ENCODE results near the gene MBTPS1. TPM values are rescaled to one million over a fixed set of nuclear protein-coding genes. Genes with fewer than 3 reads are reported as not detected.

MBTPS1 gene
- total RNA-seq, 1 donor from 2014 or later = 63.4 TPM

DNA sequence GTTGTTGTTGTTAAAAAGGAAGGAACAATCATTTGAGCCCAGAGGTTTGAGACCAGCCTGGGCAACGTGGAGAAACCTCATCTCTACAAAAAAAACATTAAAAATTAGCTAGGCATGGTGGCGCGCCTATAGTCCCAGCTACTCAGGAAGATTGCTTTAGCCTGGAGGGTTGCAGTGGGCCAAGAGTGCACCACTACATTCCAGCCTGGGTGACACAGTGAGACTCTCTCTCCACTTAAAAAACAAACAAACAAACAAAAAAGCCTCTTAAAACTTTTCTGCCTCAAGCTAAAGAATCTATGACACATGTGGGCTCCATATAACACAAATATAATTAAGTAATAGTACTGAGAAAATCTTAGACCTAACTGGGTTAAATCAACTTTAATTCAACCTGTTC, 12.5 kb downstream of the MBTPS1 start:
- FAIRE-seq = no peak
- no peak for TF ChIP-seq CTCF (IDR thresholded peaks at IDR 0.05; ENCODE audit: insufficient read depth, low read length, severe bottlenecking)
- H3K36me3 ChIP-seq (ENCODE audit: control insufficient read depth, insufficient read depth, low read length) = peaks cover 4% of the 10 kb centered on the region

GRCh38 chr16:84103678-84104077, 13.1 kb downstream of the MBTPS1 start:
- DNase-seq (ENCODE audit: low read depth) = peak; percentile 68
- H3K27me3 ChIP-seq (ENCODE audit: control insufficient read depth, insufficient read depth, low read length) = no peaks in the 10 kb centered on the region
- no peak for TF ChIP-seq CTCF (IDR thresholded peaks at IDR 0.05; ENCODE audit: insufficient read depth, low read length, severe bottlenecking)
- FAIRE-seq = no peak
- no peak overlapping the region for H3K4me3 ChIP-seq (ENCODE audit: low read depth, low read length)
- H3K36me3 ChIP-seq (ENCODE audit: control insufficient read depth, insufficient read depth, low read length) = peaks cover 4% of the 10 kb centered on the region

More for the DNA sequence above, 12.5 kb downstream of the MBTPS1 start:
- H3K27me3 ChIP-seq (ENCODE audit: control insufficient read depth, insufficient read depth, low read length) = no peaks in the 10 kb centered on the region
- no peak for DNase-seq (ENCODE audit: low read depth)
- no peak overlapping the region for H3K4me3 ChIP-seq (ENCODE audit: low read depth, low read length)

DNA sequence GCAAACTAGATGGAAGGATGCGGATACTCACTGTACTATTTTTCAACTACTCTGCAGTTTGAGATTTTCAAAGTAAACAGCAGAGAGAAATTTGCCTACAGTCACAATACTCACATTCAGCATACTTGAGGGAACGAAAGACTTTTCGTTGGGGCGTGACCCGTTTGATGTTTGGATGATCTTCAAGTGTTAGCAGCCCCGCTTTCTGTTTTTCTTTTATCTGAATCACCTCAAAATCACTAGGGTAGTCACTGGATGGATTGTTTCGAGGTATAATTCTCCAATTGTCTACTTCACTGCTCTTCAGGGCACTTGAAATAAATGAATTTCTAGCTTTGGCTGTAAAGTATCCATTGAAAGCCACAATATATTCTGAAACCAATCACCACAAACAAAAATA, 17.8 kb downstream of the MBTPS1 start:
- Histone ChIP-seq H3K4me3 (ENCODE audit: low read depth, low read length) (no peak overlapping the region), H3K36me3 (ENCODE audit: control insufficient read depth, insufficient read depth, low read length) (peaks cover 6% of the 10 kb centered on the region), H3K27me3 (ENCODE audit: control insufficient read depth, insufficient read depth, low read length) (no peaks in the 10 kb centered on the region)
- DNase-seq (ENCODE audit: low read depth) (no peak), FAIRE-seq (no peak)
- TF ChIP-seq CTCF (IDR thresholded peaks at IDR 0.05; ENCODE audit: insufficient read depth, low read length, severe bottlenecking) = no peak

DNA sequence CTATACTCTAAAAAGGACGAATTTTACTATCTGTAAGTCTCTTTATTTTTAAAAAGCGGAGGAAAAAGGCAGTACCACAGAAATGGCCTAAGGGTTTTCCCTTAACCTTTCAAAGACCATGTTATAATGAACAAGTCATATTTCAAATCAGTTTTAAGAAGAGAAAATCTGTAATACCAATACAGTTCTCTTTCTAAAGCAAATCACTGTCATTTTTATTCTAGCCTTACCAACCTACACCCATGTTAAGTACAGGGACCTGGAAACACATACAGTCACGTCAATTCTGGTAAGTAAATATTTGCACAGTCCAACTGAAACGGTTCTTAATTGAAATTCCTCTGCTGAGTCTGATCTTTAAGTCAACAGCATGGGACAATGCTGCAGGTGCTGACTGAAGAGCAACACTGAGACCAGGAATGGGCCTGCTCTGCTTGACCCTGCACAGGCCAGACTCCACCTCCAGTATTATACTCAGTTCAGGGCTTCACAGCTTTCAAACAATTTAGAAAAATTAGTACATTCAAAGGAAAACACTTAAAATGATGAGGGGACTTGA, 20.2 kb downstream of the MBTPS1 start:
- no peak for TF ChIP-seq CTCF (IDR thresholded peaks at IDR 0.05; ENCODE audit: insufficient read depth, low read length, severe bottlenecking)

DNA sequence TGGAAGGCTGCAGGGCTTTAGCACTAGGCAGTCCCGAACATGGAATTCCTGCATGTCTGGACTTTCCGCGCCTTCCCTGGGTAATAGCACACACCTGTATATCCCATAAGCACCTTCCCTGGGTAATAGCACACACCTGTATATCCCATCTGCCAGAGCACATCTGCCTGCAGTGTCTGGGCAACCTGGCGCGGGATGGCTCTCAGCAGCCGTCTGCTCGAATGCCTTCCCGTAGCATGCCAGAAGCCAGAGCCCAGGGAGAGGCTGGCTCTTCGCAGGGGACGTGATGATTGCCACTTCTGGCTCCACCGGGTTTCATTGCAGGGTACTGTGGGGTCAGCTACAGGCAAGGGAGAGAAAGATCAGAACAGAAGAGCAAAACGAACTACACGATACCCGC, 21.3 kb downstream of the MBTPS1 start:
- FAIRE-seq = no peak
- Histone ChIP-seq H3K27me3 (ENCODE audit: control insufficient read depth, insufficient read depth, low read length) (no peaks in the 10 kb centered on the region), H3K36me3 (ENCODE audit: control insufficient read depth, insufficient read depth, low read length) (peaks cover 21% of the 10 kb centered on the region), H3K4me3 (ENCODE audit: low read depth, low read length) (no peak overlapping the region)
- TF ChIP-seq CTCF (IDR thresholded peaks at IDR 0.05; ENCODE audit: insufficient read depth, low read length, severe bottlenecking) = no peak
- DNase-seq (ENCODE audit: low read depth) = no peak

More for the DNA sequence above, 20.2 kb downstream of the MBTPS1 start:
- no peaks in the 10 kb centered on the region for H3K27me3 ChIP-seq (ENCODE audit: control insufficient read depth, insufficient read depth, low read length)
- DNase-seq (ENCODE audit: low read depth) (no peak), FAIRE-seq (no peak)
- H3K4me3 ChIP-seq (ENCODE audit: low read depth, low read length) = no peak overlapping the region
- H3K36me3 ChIP-seq (ENCODE audit: control insufficient read depth, insufficient read depth, low read length) = peaks cover 19% of the 10 kb centered on the region

- FAIRE-seq (no peak), DNase-seq (ENCODE audit: low read depth) (no peak)
- H3K36me3 ChIP-seq (ENCODE audit: control insufficient read depth, insufficient read depth, low read length) = peaks cover 23% of the 10 kb centered on the region
Observed at GRCh38 chr16:84093879-84094270, 22.9 kb downstream of the MBTPS1 start.

More at GRCh38 chr16:84093879-84094270, 22.9 kb downstream of the MBTPS1 start:
- no peaks in the 10 kb centered on the region for H3K27me3 ChIP-seq (ENCODE audit: control insufficient read depth, insufficient read depth, low read length)
- TF ChIP-seq CTCF (IDR thresholded peaks at IDR 0.05; ENCODE audit: insufficient read depth, low read length, severe bottlenecking) = no peak
- no peak overlapping the region for H3K4me3 ChIP-seq (ENCODE audit: low read depth, low read length)

Data from bronchial epithelial cell (primary cell).